ENCODE results near the gene FLNB. TPM values are rescaled to one million over a fixed set of nuclear protein-coding genes. Genes with fewer than 3 reads are reported as not detected.

Gene FLNB
- total and polyA plus RNA-seq, 2 of the 13 experiments (the other 11 are each of a cell fraction or from before 2014, with no cell fraction given) = 106 to 130 TPM

GRCh38 chr3:58135712-58136543, 127.7 kb downstream of the FLNB start:
- BruUV-seq (replicated peaks) = no TSS peak
- Histone ChIP-seq H3K27me3 (ENCODE audit: control insufficient read depth in 1 of 2, insufficient read depth in 2 of 2, low read length in 2 of 2) (no peaks in the 10 kb centered on the region), H4K20me1 (ENCODE audit: insufficient read depth, low read length) (peaks cover 6% of the 10 kb centered on the region; the same call in 1 of the 2 replicates), H3K27ac (ENCODE audit: extremely low read length, insufficient read depth, low read length) (no peak overlapping the region), H3K4me3 (replicated peaks in 1 of 3; ENCODE audit: insufficient read depth in 1 of 3, low read depth in 2 of 3, low read length in 3 of 3) (no peak overlapping the region), H3K9ac (ENCODE audit: insufficient read depth, low read depth, low read length) (no peak overlapping the region), H3K36me3 (replicated peaks in 1 of 2; ENCODE audit: control insufficient read depth in 1 of 2, insufficient read depth in 2 of 2, low read length in 2 of 2) (peaks cover 65 to 88% of the 10 kb centered on the region in 2 experiments), H3K4me2 (ENCODE audit: low read depth, low read length) (no peak overlapping the region), H3K9me3 (ENCODE audit: low read length) (no peaks in the 10 kb centered on the region), H2AFZ (ENCODE audit: low read length) (no peak overlapping the region), H3K79me2 (ENCODE audit: insufficient read depth, low read length) (no peaks in the 10 kb centered on the region), H3K4me1 (ENCODE audit: insufficient read depth, low read length) (no peaks in the 10 kb centered on the region)
- in situ Hi-C loops (cut with HindIII; ENCODE audit: extremely low pct_ligation_motif_present, low pct_unique_long_range_greater_than_20kb) = no loop called here
- FAIRE-seq = no peak
- DNase-seq (ENCODE audit: low spot score) = no peak
- ChIA-PET CTCF (ENCODE audit: low intra/inter-chr PET ratio, low total read pairs) (no interaction called here), POLR2A (no interaction called here)
- WGBS (ENCODE audit: low lambda C conversion rate) = 96% methylated on average over 14 of the region's 14 CpGs
- TF ChIP-seq DZIP1 (CRISPR knock-in tag; IDR thresholded peaks at IDR 0.05) (no peak), CTCF (CRISPR knock-in tag; IDR thresholded peaks at IDR 0.05) (0 out of 2 replicates have a peak, but pooled peaks have one; percentile 11)
- no peak for ATAC-seq
- intact Hi-C loops (cut with micrococcal nuclease; ENCODE audit: unreplicated experiment) = no loop called here
